Kidney (tissue), 14 donors: ENCODE measurements around the gene MRPL54. TPM values are rescaled to one million over a fixed set of nuclear protein-coding genes. Genes with fewer than 3 reads are reported as not detected.

Source experiments
- DNase-seq, 5 donors: peaks; one replicate each; pipeline ENCODE4 v3.0.0-alpha.2; 2013 to 2020
- FAIRE-seq: peaks from 2 replicates; lab custom pipeline; 2012; peaks lifted over from hg19 to GRCh38; lab: Jason Lieb, UNC
- H3K27ac ChIP-seq, 2 donors: one replicate each; pipeline ENCODE4 v1.7.0; 2013; ENCODE audit warnings: low read depth in 2 of 2, low read length in 2 of 2, inconsistent platforms in 1 of 2
- H3K27me3 ChIP-seq: one replicate; pipeline ENCODE4 v1.7.1; 2013; ENCODE audit warnings: low read length, inconsistent platforms; ENCODE audit not compliant: control insufficient read depth, insufficient read depth
- H3K36me3 ChIP-seq, 3 donors: one replicate each; pipeline versions ENCODE4 v1.7.0 to v1.7.1; 2013; ENCODE audit warnings: low read length in 3 of 3, control low read depth in 1 of 3, inconsistent platforms in 1 of 3; ENCODE audit not compliant: insufficient read depth in 3 of 3, control insufficient read depth in 2 of 3
- H3K4me1 ChIP-seq, 3 donors: one replicate each; pipeline versions ENCODE4 v1.7.0 to v1.7.1; 2013; ENCODE audit warnings: low read length in 3 of 3, inconsistent platforms in 1 of 3, low read depth in 1 of 3; ENCODE audit not compliant: control insufficient read depth in 2 of 3, insufficient read depth in 2 of 3
- H3K4me3 ChIP-seq, 3 donors: one replicate each; pipeline versions ENCODE4 v1.7.0 to v1.8.1; 2013; ENCODE audit warnings: low read length in 3 of 3, control low read depth in 1 of 3, inconsistent platforms in 1 of 3
- H3K9ac ChIP-seq, 3 donors: one replicate each; pipeline versions ENCODE4 v1.7.0 to v1.7.1; 2013; ENCODE audit warnings: low read length in 3 of 3, control low read depth in 1 of 3, inconsistent platforms in 1 of 3
- H3K9me3 ChIP-seq, 3 donors: one replicate each; pipeline versions ENCODE4 v1.7.0 to v1.7.1; 2013; ENCODE audit warnings: low read length in 3 of 3, control low read depth in 1 of 3, inconsistent platforms in 1 of 3; ENCODE audit not compliant: control insufficient read depth in 2 of 3, insufficient read depth in 1 of 3
- intact Hi-C: fragments of 100-400 bp; cut with DNase I; formaldehyde crosslinking; loops from one replicate; pipeline ENCODE4 v1.11.1; 2022
- polyA plus RNA-seq: library from polyadenylated mRNA; stranded (reverse); fragments of 350-450 nt; fragmentation: Illumina TruSeq; extraction: RNeasy Lipid Tissue Mini Kit (QIAGEN cat#74804); gene quantifications from one replicate; pipeline ENCODE4 v1.2.3, GENCODE V29; 2014; ENCODE audit warnings: low read depth, low replicate concordance; ENCODE audit not compliant: insufficient read depth
- total RNA-seq: library from RNA; stranded (reverse); fragmentation: NEBNext Ultra II Directional; extraction: Animal tissue kit (Norgen Biotek cat#: 25700); gene quantifications from one replicate; pipeline ENCODE4 v1.2.1, GENCODE V29; 2021
- TF ChIP-seq, protein P1 (sequence below): IDR thresholded peaks from 3 replicates; pipeline ENCODE4 v1.5.1; 2012; ENCODE audit warnings: mild to moderate bottlenecking, moderate library complexity, borderline replicate concordance; ENCODE audit not compliant: insufficient read depth; ENCODE audit errors: extremely low read depth
- donor health status: control.
- donor health status: control.
- donor health status: control.
- donor health status: control.
- donor health status: control.
- donor health status: DM: yes; HTN: yes; CAD: no.
- donor health status: Normal renal cell carcinoma (clear cell type).

MRPL54 gene
- total and polyA plus RNA-seq, 2 donors from 2014 or later, result 57.6 to 151 TPM

GRCh38 chr19:3803986-3804385 lies 41.5 kb downstream of the MRPL54 start:
- peaks cover 4% of the 10 kb centered on the region for H3K27me3 ChIP-seq
- TF ChIP-seq, protein P1, sequence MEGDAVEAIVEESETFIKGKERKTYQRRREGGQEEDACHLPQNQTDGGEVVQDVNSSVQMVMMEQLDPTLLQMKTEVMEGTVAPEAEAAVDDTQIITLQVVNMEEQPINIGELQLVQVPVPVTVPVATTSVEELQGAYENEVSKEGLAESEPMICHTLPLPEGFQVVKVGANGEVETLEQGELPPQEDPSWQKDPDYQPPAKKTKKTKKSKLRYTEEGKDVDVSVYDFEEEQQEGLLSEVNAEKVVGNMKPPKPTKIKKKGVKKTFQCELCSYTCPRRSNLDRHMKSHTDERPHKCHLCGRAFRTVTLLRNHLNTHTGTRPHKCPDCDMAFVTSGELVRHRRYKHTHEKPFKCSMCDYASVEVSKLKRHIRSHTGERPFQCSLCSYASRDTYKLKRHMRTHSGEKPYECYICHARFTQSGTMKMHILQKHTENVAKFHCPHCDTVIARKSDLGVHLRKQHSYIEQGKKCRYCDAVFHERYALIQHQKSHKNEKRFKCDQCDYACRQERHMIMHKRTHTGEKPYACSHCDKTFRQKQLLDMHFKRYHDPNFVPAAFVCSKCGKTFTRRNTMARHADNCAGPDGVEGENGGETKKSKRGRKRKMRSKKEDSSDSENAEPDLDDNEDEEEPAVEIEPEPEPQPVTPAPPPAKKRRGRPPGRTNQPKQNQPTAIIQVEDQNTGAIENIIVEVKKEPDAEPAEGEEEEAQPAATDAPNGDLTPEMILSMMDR, result no peak
- no peak overlapping the region for H3K4me3 ChIP-seq
- no peak overlapping the region for H3K9ac ChIP-seq
- H3K4me1 ChIP-seq, result peaks cover 0 to 11% (median 0%) of the 10 kb centered on the region in 3 donors
- no peak overlapping the region for H3K27ac ChIP-seq
- H3K9me3 ChIP-seq, result no peaks in the 10 kb centered on the region
- intact Hi-C loops, result no loop called here
- DNase-seq (no peak), FAIRE-seq (no peak)
- H3K36me3 ChIP-seq, result no peaks in the 10 kb centered on the region

- Histone ChIP-seq H3K4me3 (no peak overlapping the region), H3K4me1 (peaks cover 0 to 11% (median 0%) of the 10 kb centered on the region in 3 donors), H3K9me3 (no peaks in the 10 kb centered on the region), H3K9ac (no peak overlapping the region), H3K36me3 (no peaks in the 10 kb centered on the region), H3K27ac (no peak overlapping the region), H3K27me3 (peaks cover 4% of the 10 kb centered on the region)
- TF ChIP-seq, protein P1, result no peak
- DNase-seq, result no peak
- intact Hi-C loops, result no loop called here
- no peak for FAIRE-seq
Observed at GRCh38 chr19:3804429-3804828, 41.9 kb downstream of the MRPL54 start.

DNA sequence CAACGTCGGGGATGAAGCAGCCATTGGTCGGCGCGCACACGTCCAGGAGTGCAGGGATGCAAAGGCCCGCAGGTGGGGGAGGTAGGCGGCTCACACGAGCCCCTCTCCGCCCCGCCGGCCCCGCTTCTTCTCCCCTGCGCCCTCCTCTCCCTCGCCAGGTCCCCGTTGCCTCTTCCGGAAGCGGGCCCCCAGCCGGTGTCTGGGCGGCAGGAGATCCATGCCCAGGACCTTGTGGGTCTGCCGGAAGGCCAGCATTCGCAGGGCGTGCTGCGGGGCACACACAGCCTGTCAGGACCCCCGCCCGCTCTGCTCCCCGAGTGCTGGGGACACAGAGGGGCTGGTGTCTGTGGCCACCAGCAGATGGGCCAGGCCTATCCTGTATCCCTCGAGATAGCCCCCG lies 43.4 kb downstream of the MRPL54 start:
- intact Hi-C loops, result no loop called here
- DNase-seq, result no peak
- H3K27me3 ChIP-seq, result peaks cover 4% of the 10 kb centered on the region
- no peak for FAIRE-seq
- H3K9ac ChIP-seq, result no peak overlapping the region
- H3K9me3 ChIP-seq, result no peaks in the 10 kb centered on the region
- H3K27ac ChIP-seq, result no peak overlapping the region
- H3K4me1 ChIP-seq, result peaks cover 0 to 12% (median 0%) of the 10 kb centered on the region in 3 donors
- TF ChIP-seq, protein P1, result no peak
- no peaks in the 10 kb centered on the region for H3K36me3 ChIP-seq
- H3K4me3 ChIP-seq, result no peak overlapping the region

GRCh38 chr19:3807131-3807480 lies 44.6 kb downstream of the MRPL54 start:
- H3K9me3 ChIP-seq, result no peaks in the 10 kb centered on the region
- intact Hi-C loops, result no loop called here
- H3K4me1 ChIP-seq, result peaks cover 0 to 10% (median 0%) of the 10 kb centered on the region in 3 donors
- FAIRE-seq (no peak), DNase-seq (no peak)
- no peak overlapping the region for H3K4me3 ChIP-seq
- TF ChIP-seq, protein P1, result no peak
- no peak overlapping the region for H3K9ac ChIP-seq
- no peak overlapping the region for H3K27ac ChIP-seq
- H3K27me3 ChIP-seq, result no peaks in the 10 kb centered on the region
- H3K36me3 ChIP-seq, result no peaks in the 10 kb centered on the region
